ENCODE data around the gene CHSY1.

The CHSY1 gene

DNA sequence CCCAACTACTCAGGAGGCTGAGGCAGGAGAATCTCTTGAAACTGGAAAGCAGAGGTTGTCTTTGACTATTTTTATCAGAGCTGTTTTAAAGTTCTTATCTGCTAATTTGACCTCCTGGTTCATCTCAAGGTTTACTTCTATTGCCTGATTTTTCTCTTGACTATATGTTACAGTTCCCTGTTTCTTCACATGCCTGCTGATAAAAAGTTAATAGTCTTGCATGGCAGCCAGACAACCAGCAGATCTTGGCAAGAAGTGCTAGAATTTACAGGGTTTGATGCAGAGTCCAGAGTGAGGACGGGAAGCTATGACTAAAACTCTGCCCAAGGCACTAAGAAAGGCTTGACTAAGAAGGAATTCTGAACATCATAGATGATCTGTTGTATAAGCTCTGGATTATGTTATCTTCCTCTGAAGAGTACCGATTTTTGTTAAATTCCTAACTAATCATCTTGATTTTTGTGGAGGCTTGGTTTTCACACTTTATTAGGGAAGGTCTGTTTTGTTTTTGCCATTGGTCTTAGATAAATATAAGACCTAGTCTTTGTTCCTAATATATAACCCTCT, 85.9 kb downstream of the CHSY1 start:
- Histone ChIP-seq H2BK5ac (ENCODE audit: low read length) (no peak overlapping the region), H3K23ac (ENCODE audit: low read depth, low read length, poor library complexity) (no peak overlapping the region), H3K36me3 (replicated peaks in 1 of 2; ENCODE audit: control insufficient read depth in 2 of 2, insufficient read depth in 2 of 2, low read length in 2 of 2) (peaks cover 0 to 1% of the 10 kb centered on the region in 2 donors), H3K27ac (replicated peaks; ENCODE audit: low read length) (no peak overlapping the region), H2AFZ (ENCODE audit: low read length) (no peak overlapping the region), H4K8ac (ENCODE audit: low read depth, low read length) (no peak overlapping the region), H2BK15ac (ENCODE audit: low read length) (no peak overlapping the region), H3K9ac (ENCODE audit: low read depth, low read length, poor library complexity) (no peak overlapping the region), H4K91ac (ENCODE audit: low read depth, low read length, poor library complexity) (no peak overlapping the region), H2AK5ac (ENCODE audit: low read depth, low read length) (no peak overlapping the region), H3K4me2 (ENCODE audit: insufficient read depth, low read length, poor library complexity, severe bottlenecking) (no peak overlapping the region), H3K14ac (ENCODE audit: low read length) (no peak overlapping the region), H3K4me3 (ENCODE audit: low read length in 2 of 2) (no peak overlapping the region), H3K27me3 (ENCODE audit: control insufficient read depth in 3 of 3, insufficient read depth in 3 of 3, low read depth in 1 of 3, low read length in 3 of 3) (no peaks in the 10 kb centered on the region), H3K4me1 (ENCODE audit: control insufficient read depth in 2 of 2, insufficient read depth in 1 of 2, low read depth in 1 of 2, low read length in 2 of 2) (no peaks in the 10 kb centered on the region), H3K79me1 (ENCODE audit: low read depth, low read length) (peaks cover 2% of the 10 kb centered on the region), H2BK12ac (ENCODE audit: low read length) (no peak overlapping the region), H3K9me3 (replicated peaks in 1 of 2; ENCODE audit: control insufficient read depth in 2 of 2, insufficient read depth in 1 of 2, low read depth in 1 of 2, low read length in 2 of 2) (peaks cover 4 to 9% of the 10 kb centered on the region in 2 donors), H2BK120ac (ENCODE audit: low read depth, low read length) (no peak overlapping the region), H3K18ac (ENCODE audit: low read length) (no peak overlapping the region), H3K4ac (ENCODE audit: low read length) (no peak overlapping the region)
- WGBS, 2 donors (ENCODE audit: extremely low coverage in 2 of 2, insufficient read length in 2 of 2, insufficient replicate concordance in 1 of 2): no CpG with 5 or more reads among the region's 2 CpGs
- no peak for DNase-seq (ENCODE audit: low spot score)

DNA sequence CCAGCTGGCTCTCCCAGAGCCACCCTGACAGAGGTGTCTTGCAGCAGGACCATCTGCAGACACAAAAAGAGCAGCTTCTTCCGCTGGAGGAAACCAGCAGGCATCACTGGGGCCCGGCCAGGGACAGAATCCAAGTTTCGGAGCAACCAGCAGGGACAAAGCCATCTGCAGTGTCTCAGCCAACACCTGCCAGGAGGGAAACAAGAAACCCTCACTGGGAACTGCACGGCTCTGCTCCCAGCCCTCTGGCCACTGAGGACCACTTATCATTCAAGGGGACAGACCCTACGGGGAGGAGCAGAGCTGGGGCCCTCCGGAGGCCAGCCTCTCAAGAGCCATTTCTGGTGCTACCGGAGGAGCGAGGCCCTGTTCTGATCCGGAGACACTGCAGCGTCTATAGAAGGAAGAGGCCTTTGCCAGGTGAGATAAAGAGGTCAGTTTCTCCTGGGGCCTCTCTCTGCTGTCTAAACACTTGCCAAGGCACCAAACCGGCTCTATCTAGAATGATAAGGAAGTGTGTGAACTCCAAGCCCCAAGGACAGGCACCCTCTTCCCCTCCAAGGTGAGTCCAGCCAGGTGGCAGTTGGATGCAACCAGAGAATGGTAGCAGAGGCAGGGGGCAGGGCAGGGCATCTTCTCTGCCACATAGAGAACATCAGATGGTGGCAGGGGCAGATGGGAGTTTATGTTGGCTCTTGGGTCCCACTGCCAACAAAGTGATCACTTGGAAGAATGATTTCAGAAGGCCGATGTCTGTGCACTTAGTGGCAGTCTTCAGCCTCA, 89.0 kb downstream of the CHSY1 start:
- WGBS, 2 donors (ENCODE audit: extremely low coverage in 2 of 2, insufficient read length in 2 of 2, insufficient replicate concordance in 1 of 2): no CpG with 5 or more reads among the region's 12 CpGs
- H2BK15ac ChIP-seq (ENCODE audit: low read length): no peak overlapping the region
- no peak overlapping the region for H3K4me3 ChIP-seq (ENCODE audit: low read length in 2 of 2)
- H2BK5ac ChIP-seq (ENCODE audit: low read length): no peak overlapping the region
- H3K4me2 ChIP-seq (ENCODE audit: insufficient read depth, low read length, poor library complexity, severe bottlenecking): no peak overlapping the region
- no peak overlapping the region for H4K8ac ChIP-seq (ENCODE audit: low read depth, low read length)
- H3K36me3 ChIP-seq (replicated peaks in 1 of 2; ENCODE audit: control insufficient read depth in 2 of 2, insufficient read depth in 2 of 2, low read length in 2 of 2): no peaks in the 10 kb centered on the region
- no peak overlapping the region for H3K4ac ChIP-seq (ENCODE audit: low read length)
- peaks cover 2% of the 10 kb centered on the region for H3K79me1 ChIP-seq (ENCODE audit: low read depth, low read length)
- H2BK120ac ChIP-seq (ENCODE audit: low read depth, low read length): no peak overlapping the region
- H3K9me3 ChIP-seq (replicated peaks in 1 of 2; ENCODE audit: control insufficient read depth in 2 of 2, insufficient read depth in 1 of 2, low read depth in 1 of 2, low read length in 2 of 2): peaks cover 4 to 9% of the 10 kb centered on the region in 2 donors
- no peak overlapping the region for H3K9ac ChIP-seq (ENCODE audit: low read depth, low read length, poor library complexity)
- no peak overlapping the region for H4K91ac ChIP-seq (ENCODE audit: low read depth, low read length, poor library complexity)
- H3K27ac ChIP-seq (replicated peaks; ENCODE audit: low read length): no peak overlapping the region
- H3K23ac ChIP-seq (ENCODE audit: low read depth, low read length, poor library complexity): peak overlapping the region; percentile 18
- H3K27me3 ChIP-seq (ENCODE audit: control insufficient read depth in 3 of 3, insufficient read depth in 3 of 3, low read depth in 1 of 3, low read length in 3 of 3): no peaks in the 10 kb centered on the region
- H2BK12ac ChIP-seq (ENCODE audit: low read length): no peak overlapping the region
- H2AK5ac ChIP-seq (ENCODE audit: low read depth, low read length): no peak overlapping the region
- H3K4me1 ChIP-seq (ENCODE audit: control insufficient read depth in 2 of 2, insufficient read depth in 1 of 2, low read depth in 1 of 2, low read length in 2 of 2): peaks cover 0 to 5% of the 10 kb centered on the region in 2 donors
- peak overlapping the region; percentile 7 for H2AFZ ChIP-seq (ENCODE audit: low read length)
- peak overlapping the region; percentile 6 for H3K18ac ChIP-seq (ENCODE audit: low read length)
- no peak overlapping the region for H3K14ac ChIP-seq (ENCODE audit: low read length)
- DNase-seq (ENCODE audit: low spot score): no peak

DNA sequence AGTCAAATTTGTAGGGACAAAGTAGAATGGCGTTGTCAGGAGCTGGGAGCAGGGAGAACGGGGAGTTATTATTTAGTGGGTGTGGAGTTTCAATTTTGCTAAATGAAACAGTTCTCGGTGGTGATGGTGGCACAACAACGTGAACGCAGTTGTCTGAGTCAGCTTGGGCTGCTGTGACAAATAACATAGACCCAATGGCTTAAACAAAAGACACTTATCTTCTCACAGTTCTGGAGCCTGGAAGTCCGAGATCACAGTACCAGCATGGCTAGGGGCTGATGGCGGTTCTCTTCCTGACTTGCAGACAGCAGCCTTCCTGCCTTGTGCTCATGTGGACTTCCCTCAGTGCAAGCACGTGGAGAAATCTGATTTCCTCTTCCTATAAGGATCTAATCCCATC, 90.2 kb downstream of the CHSY1 start:
- Histone ChIP-seq H3K27ac (replicated peaks; ENCODE audit: low read length) (no peak overlapping the region), H3K23ac (ENCODE audit: low read depth, low read length, poor library complexity) (no peak overlapping the region), H4K8ac (ENCODE audit: low read depth, low read length) (no peak overlapping the region), H3K4me2 (ENCODE audit: insufficient read depth, low read length, poor library complexity, severe bottlenecking) (no peak overlapping the region), H3K79me1 (ENCODE audit: low read depth, low read length) (no peaks in the 10 kb centered on the region), H2BK15ac (ENCODE audit: low read length) (no peak overlapping the region), H4K91ac (ENCODE audit: low read depth, low read length, poor library complexity) (no peak overlapping the region), H3K27me3 (ENCODE audit: control insufficient read depth in 3 of 3, insufficient read depth in 3 of 3, low read depth in 1 of 3, low read length in 3 of 3) (peaks cover 0 to 2% (median 0%) of the 10 kb centered on the region in 3 experiments), H2BK120ac (ENCODE audit: low read depth, low read length) (no peak overlapping the region), H3K4me3 (ENCODE audit: low read length in 2 of 2) (no peak overlapping the region), H3K4me1 (ENCODE audit: control insufficient read depth in 2 of 2, insufficient read depth in 1 of 2, low read depth in 1 of 2, low read length in 2 of 2) (peaks cover 0 to 5% of the 10 kb centered on the region in 2 donors), H2BK12ac (ENCODE audit: low read length) (no peak overlapping the region), H3K18ac (ENCODE audit: low read length) (no peak overlapping the region), H2BK5ac (ENCODE audit: low read length) (no peak overlapping the region), H2AFZ (ENCODE audit: low read length) (no peak overlapping the region), H2AK5ac (ENCODE audit: low read depth, low read length) (no peak overlapping the region), H3K9ac (ENCODE audit: low read depth, low read length, poor library complexity) (no peak overlapping the region), H3K36me3 (replicated peaks in 1 of 2; ENCODE audit: control insufficient read depth in 2 of 2, insufficient read depth in 2 of 2, low read length in 2 of 2) (no peaks in the 10 kb centered on the region), H3K9me3 (replicated peaks in 1 of 2; ENCODE audit: control insufficient read depth in 2 of 2, insufficient read depth in 1 of 2, low read depth in 1 of 2, low read length in 2 of 2) (peaks cover 2 to 8% of the 10 kb centered on the region in 2 donors), H3K14ac (ENCODE audit: low read length) (no peak overlapping the region), H3K4ac (ENCODE audit: low read length) (no peak overlapping the region)
- no CpG with 5 or more reads among the region's 8 CpGs for WGBS, 2 donors (ENCODE audit: extremely low coverage in 2 of 2, insufficient read length in 2 of 2, insufficient replicate concordance in 1 of 2)
- DNase-seq (ENCODE audit: low spot score): no peak

DNA sequence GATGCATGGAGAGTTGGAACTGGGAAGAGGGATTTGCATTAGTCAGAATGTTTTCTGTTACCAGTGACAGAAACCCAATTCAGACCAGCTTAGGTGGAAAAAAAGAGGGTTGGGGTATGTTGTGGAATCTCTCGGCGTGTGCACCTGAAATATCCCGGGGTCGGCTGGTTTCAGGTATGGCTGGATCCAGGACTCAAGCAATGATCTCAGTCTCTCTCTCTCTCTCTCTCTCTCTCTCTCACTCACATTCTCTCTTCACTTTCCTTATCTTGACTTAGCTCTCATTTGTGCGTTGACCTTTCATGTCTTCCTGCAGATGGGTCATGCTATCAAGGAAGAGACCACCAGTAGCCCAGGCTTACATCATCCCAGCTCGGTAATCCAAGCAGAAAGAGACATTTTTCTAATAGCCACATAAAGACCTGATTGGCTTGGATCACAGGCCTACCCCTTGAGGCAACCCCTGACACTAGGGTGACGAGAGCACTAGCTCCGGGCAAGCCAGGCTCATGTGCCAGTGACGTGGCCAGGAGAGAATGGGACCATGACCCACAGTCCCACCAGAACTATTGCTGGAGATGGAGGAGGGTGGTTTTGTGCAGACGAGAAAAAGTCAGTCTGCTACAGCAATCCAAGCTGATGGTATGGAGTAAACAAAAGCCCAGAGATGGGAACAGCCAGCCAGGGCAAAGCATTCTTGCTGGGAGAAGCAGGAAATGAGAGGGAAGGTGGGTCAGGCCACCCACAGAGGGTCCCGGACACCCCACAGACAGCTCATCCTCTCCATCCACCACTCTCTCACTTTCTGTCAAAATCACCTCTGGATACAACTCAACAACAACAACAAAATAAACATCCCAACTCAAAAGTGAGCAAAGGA, 91.7 kb downstream of the CHSY1 start:
- no peak for DNase-seq (ENCODE audit: low spot score)
- Histone ChIP-seq H2BK5ac (ENCODE audit: low read length) (no peak overlapping the region), H3K4me2 (ENCODE audit: insufficient read depth, low read length, poor library complexity, severe bottlenecking) (no peak overlapping the region), H3K79me1 (ENCODE audit: low read depth, low read length) (no peaks in the 10 kb centered on the region), H2AFZ (ENCODE audit: low read length) (no peak overlapping the region), H3K23ac (ENCODE audit: low read depth, low read length, poor library complexity) (no peak overlapping the region), H3K9ac (ENCODE audit: low read depth, low read length, poor library complexity) (no peak overlapping the region), H3K4ac (ENCODE audit: low read length) (no peak overlapping the region), H3K27ac (replicated peaks; ENCODE audit: low read length) (no peak overlapping the region), H4K8ac (ENCODE audit: low read depth, low read length) (no peak overlapping the region), H2BK15ac (ENCODE audit: low read length) (no peak overlapping the region), H3K14ac (ENCODE audit: low read length) (no peak overlapping the region), H2AK5ac (ENCODE audit: low read depth, low read length) (no peak overlapping the region), H4K91ac (ENCODE audit: low read depth, low read length, poor library complexity) (no peak overlapping the region), H2BK12ac (ENCODE audit: low read length) (no peak overlapping the region), H3K4me1 (ENCODE audit: control insufficient read depth in 2 of 2, insufficient read depth in 1 of 2, low read depth in 1 of 2, low read length in 2 of 2) (peaks cover 0 to 5% of the 10 kb centered on the region in 2 donors), H3K27me3 (ENCODE audit: control insufficient read depth in 3 of 3, insufficient read depth in 3 of 3, low read depth in 1 of 3, low read length in 3 of 3) (peaks cover 0 to 2% (median 0%) of the 10 kb centered on the region in 3 experiments), H3K36me3 (replicated peaks in 1 of 2; ENCODE audit: control insufficient read depth in 2 of 2, insufficient read depth in 2 of 2, low read length in 2 of 2) (no peaks in the 10 kb centered on the region), H3K9me3 (replicated peaks in 1 of 2; ENCODE audit: control insufficient read depth in 2 of 2, insufficient read depth in 1 of 2, low read depth in 1 of 2, low read length in 2 of 2) (no peaks in the 10 kb centered on the region), H3K18ac (ENCODE audit: low read length) (no peak overlapping the region), H3K4me3 (ENCODE audit: low read length in 2 of 2) (no peak overlapping the region), H2BK120ac (ENCODE audit: low read depth, low read length) (no peak overlapping the region)
- no CpG with 5 or more reads among the region's 11 CpGs for WGBS, 2 donors (ENCODE audit: extremely low coverage in 2 of 2, insufficient read length in 2 of 2, insufficient replicate concordance in 1 of 2)
